Parathyroid adenoma (tissue), 2 donors: ENCODE data around the gene HBA2.
"Not testable (repeated sequence)": the region's sequence is repeated elsewhere in the genome, so short reads cannot be mapped to it uniquely, and the experiment has no call there.

ENCODE experiments used
- H2AFZ ChIP-seq: fragments of 300-600 bp; sonication (generic); one replicate; pipeline ENCODE4 v1.7.0; 2017; ENCODE audit warnings: antibody characterized with exemption, mild to moderate bottlenecking
- H3K27ac ChIP-seq: fragments of 300-600 bp; sonication (generic); one replicate; pipeline ENCODE4 v1.7.0; 2017
- H3K27me3 ChIP-seq: fragments of 300-600 bp; sonication (generic); one replicate; pipeline ENCODE4 v1.7.0; 2017; ENCODE audit warnings: low read length; ENCODE audit not compliant: control insufficient read depth, insufficient read depth
- H3K36me3 ChIP-seq: fragments of 300-600 bp; sonication (generic); one replicate; pipeline ENCODE4 v1.7.0; 2017; ENCODE audit warnings: low read length; ENCODE audit not compliant: control insufficient read depth, insufficient read depth
- H3K4me1 ChIP-seq: fragments of 300-600 bp; sonication (generic); one replicate; pipeline ENCODE4 v1.7.0; 2017; ENCODE audit warnings: control low read depth
- H3K4me2 ChIP-seq: fragments of 300-600 bp; sonication (generic); one replicate; pipeline ENCODE4 v1.7.0; 2017; ENCODE audit warnings: low read length
- H3K4me3 ChIP-seq: fragments of 300-600 bp; sonication (generic); one replicate; pipeline ENCODE4 v1.7.0; 2017; ENCODE audit warnings: low read depth, low read length
- H3K79me2 ChIP-seq: fragments of 300-600 bp; sonication (generic); one replicate; pipeline ENCODE4 v1.7.0; 2017; ENCODE audit warnings: control low read depth
- H3K9ac ChIP-seq: fragments of 300-600 bp; sonication (generic); one replicate; pipeline ENCODE4 v1.7.0; 2017; ENCODE audit warnings: mild to moderate bottlenecking
- H3K9me3 ChIP-seq: fragments of 300-600 bp; sonication (generic); one replicate; pipeline ENCODE4 v1.7.0; 2017; ENCODE audit warnings: low read length; ENCODE audit not compliant: control insufficient read depth
- CTCF ChIP-seq: fragments of 300-600 bp; sonication (generic); IDR thresholded peaks from one replicate; pipeline ENCODE4 v1.7.0; 2017; ENCODE audit warnings: antibody characterized with exemption, mild to moderate bottlenecking
- donor health status: primary hyperparathyroidism.

The HBA2 gene

DNA sequence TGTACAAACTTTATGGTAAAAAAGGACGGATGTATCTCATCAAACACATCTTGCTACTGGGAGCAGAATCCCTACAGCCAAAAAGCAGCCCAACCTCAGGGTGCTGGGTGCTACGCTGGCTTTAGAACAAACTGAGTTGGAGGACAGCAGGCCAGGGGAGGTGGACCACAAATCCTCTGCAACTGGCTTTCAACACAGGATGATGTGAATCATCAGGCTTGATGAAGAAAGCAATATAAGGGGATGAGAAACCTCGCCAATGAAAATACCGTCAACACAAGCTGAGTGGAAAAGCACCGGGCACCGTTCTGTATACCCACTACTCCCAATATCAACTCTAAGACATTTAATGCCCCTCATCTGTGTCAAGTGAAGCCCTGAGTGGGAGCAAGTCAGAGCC lies 21.8 kb downstream of the HBA2 start:
- no peak overlapping the region for H3K4me3 ChIP-seq
- no peaks in the 10 kb centered on the region for H3K27me3 ChIP-seq
- H3K36me3 ChIP-seq: no peaks in the 10 kb centered on the region
- no peak overlapping the region for H2AFZ ChIP-seq
- H3K4me2 ChIP-seq: no peak overlapping the region
- H3K9ac ChIP-seq: no peak overlapping the region
- H3K79me2 ChIP-seq: peaks cover 6% of the 10 kb centered on the region
- H3K9me3 ChIP-seq: no peaks in the 10 kb centered on the region
- TF ChIP-seq CTCF: no peak
- H3K4me1 ChIP-seq: no peaks in the 10 kb centered on the region
- H3K27ac ChIP-seq: no peak overlapping the region

- no peak overlapping the region for H3K4me2 ChIP-seq
These were observed 27.7 kb downstream of the HBA2 start for GRCh38 chr16:200388-200787.

DNA sequence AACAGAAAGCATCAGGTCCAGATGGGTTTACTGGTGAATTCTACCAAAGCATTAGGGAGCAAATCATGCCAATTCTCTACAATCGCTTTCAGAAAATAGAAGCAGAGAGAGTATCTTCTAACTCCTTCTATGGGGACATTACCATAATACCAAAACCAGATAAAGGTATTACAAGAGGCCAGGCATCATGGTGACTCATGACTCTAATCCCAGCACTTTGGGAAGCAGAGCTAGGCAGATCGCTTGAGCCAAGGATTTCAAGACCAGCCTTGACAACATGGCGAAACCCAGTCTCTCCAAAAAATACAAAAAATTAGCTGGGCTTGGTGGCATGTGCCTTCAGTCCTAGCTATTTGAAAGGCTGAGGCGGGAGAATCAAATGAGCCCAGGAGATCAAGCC lies 30.6 kb downstream of the HBA2 start:
- no peaks in the 10 kb centered on the region for H3K9me3 ChIP-seq
- H2AFZ ChIP-seq: no peak overlapping the region
- no peak overlapping the region for H3K4me2 ChIP-seq
- no peak overlapping the region for H3K27ac ChIP-seq
- no peaks in the 10 kb centered on the region for H3K4me1 ChIP-seq
- H3K4me3 ChIP-seq: no peak overlapping the region
- no peaks in the 10 kb centered on the region for H3K27me3 ChIP-seq
- no peaks in the 10 kb centered on the region for H3K36me3 ChIP-seq
- H3K79me2 ChIP-seq: peaks cover 8% of the 10 kb centered on the region
- TF ChIP-seq CTCF: no peak
- no peak overlapping the region for H3K9ac ChIP-seq

More at GRCh38 chr16:200388-200787, 27.7 kb downstream of the HBA2 start:
- no peak for TF ChIP-seq CTCF
- no peaks in the 10 kb centered on the region for H3K9me3 ChIP-seq
- no peaks in the 10 kb centered on the region for H3K4me1 ChIP-seq
- no peaks in the 10 kb centered on the region for H3K36me3 ChIP-seq
- H3K79me2 ChIP-seq: peaks cover 8% of the 10 kb centered on the region
- no peaks in the 10 kb centered on the region for H3K27me3 ChIP-seq
- H3K9ac ChIP-seq: no peak overlapping the region
- H3K4me3 ChIP-seq: no peak overlapping the region
- H2AFZ ChIP-seq: no peak overlapping the region
- H3K27ac ChIP-seq: no peak overlapping the region

DNA sequence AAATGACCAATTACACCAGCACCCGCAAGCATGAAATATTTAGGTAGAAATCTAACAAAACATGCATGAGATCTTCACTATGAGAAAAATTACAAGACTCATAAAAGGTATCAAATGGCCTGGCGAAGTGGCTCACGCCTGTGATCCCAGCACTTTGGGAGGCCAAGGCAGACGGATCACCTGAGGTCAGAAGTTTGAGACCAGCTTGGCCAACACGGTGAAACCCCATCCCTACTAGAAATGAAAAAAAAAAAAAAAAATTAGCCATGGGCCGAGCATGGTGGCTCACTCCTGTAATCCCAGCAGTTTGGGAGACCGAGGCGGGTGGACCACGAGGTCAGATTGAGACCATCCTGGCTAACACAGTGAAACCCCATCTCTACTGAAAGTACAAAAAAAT lies 31.4 kb downstream of the HBA2 start:
- not testable (repeated sequence) for H3K79me2 ChIP-seq, H3K4me3 ChIP-seq, H3K4me1 ChIP-seq, H3K36me3 ChIP-seq, H3K9me3 ChIP-seq, H3K4me2 ChIP-seq, H3K9ac ChIP-seq, H2AFZ ChIP-seq, H3K27ac ChIP-seq, H3K27me3 ChIP-seq

- H3K4me3 ChIP-seq, H2AFZ ChIP-seq, H3K4me1 ChIP-seq, H3K27me3 ChIP-seq, H3K79me2 ChIP-seq, H3K9ac ChIP-seq, H3K9me3 ChIP-seq, H3K4me2 ChIP-seq, H3K27ac ChIP-seq, H3K36me3 ChIP-seq: not testable (repeated sequence)
These were observed 36.7 kb downstream of the HBA2 start for GRCh38 chr16:209359-209758.

- not testable (repeated sequence) for H3K27ac ChIP-seq, H2AFZ ChIP-seq, H3K4me1 ChIP-seq, H3K4me2 ChIP-seq, H3K9ac ChIP-seq, H3K4me3 ChIP-seq, H3K27me3 ChIP-seq, H3K36me3 ChIP-seq, H3K9me3 ChIP-seq
- H3K79me2 ChIP-seq: peaks cover 21% of the 10 kb centered on the region
These were observed 39.0 kb downstream of the HBA2 start for GRCh38 chr16:211631-212180.
